ENCODE measurements around the gene XAGE5.

Gene XAGE5

GRCh38 chrX:52865343-52865998 lies 54.4 kb downstream of the XAGE5 start:
- CTCF ChIA-PET: interaction anchor here (0.6 kb wide), 1 partner anchor 520 kb away, joined by 7 read pairs; no protein-coding TSS in a partner anchor
- H3K4me1 ChIP-seq (ENCODE audit: control insufficient read depth, insufficient read depth, low read length): no peaks in the 10 kb centered on the region
- H3K27ac ChIP-seq (ENCODE audit: extremely low read depth, low read depth, low read length): no peak overlapping the region
- H3K36me3 ChIP-seq (ENCODE audit: control insufficient read depth in 2 of 2, insufficient read depth in 1 of 2, low read length in 2 of 2): no peaks in the 10 kb centered on the region
- TF ChIP-seq ZNF214 (tag by site-specific recombination; IDR thresholded peaks at IDR 0.05; ENCODE audit: borderline replicate concordance): no peak
- no peak for TF ChIP-seq ZNF350 (tag by site-specific recombination; IDR thresholded peaks at IDR 0.05)
- no peak for TF ChIP-seq TSHZ1 (tag by site-specific recombination; IDR thresholded peaks at IDR 0.05; ENCODE audit: borderline replicate concordance)
- no peak for TF ChIP-seq ZNF776 (tag by site-specific recombination; IDR thresholded peaks at IDR 0.05; ENCODE audit: borderline replicate concordance)
- no peak for TF ChIP-seq ZNF133 (tag by site-specific recombination; IDR thresholded peaks at IDR 0.05)
- no peak for TF ChIP-seq ATF2 (tag by site-specific recombination; IDR thresholded peaks at IDR 0.05; ENCODE audit: low read depth)
- TF ChIP-seq ZSCAN18 (tag by site-specific recombination; IDR thresholded peaks at IDR 0.05): no peak
- no peak for TF ChIP-seq ZBTB7A (tag by site-specific recombination; IDR thresholded peaks at IDR 0.05; ENCODE audit: low read depth)
- no peak for TF ChIP-seq ZNF292 (tag by site-specific recombination; IDR thresholded peaks at IDR 0.05; ENCODE audit: borderline replicate concordance, low read depth)
- TF ChIP-seq ZFP41 (tag by site-specific recombination; IDR thresholded peaks at IDR 0.05; ENCODE audit: borderline replicate concordance): no peak
- no peak for TF ChIP-seq ZNF221 (tag by site-specific recombination; IDR thresholded peaks at IDR 0.05; ENCODE audit: borderline replicate concordance)
- TF ChIP-seq ZNF121 (tag by site-specific recombination; IDR thresholded peaks at IDR 0.05): no peak
- no peak for TF ChIP-seq ZNF501 (tag by site-specific recombination; IDR thresholded peaks at IDR 0.05)
- no peak for TF ChIP-seq ZNF600 (tag by site-specific recombination; IDR thresholded peaks at IDR 0.05)
- no peak for TF ChIP-seq ZNF645 (tag by site-specific recombination; IDR thresholded peaks at IDR 0.05)
- TF ChIP-seq ZSCAN4 (tag by site-specific recombination; IDR thresholded peaks at IDR 0.05): no peak
- TF ChIP-seq REPIN1 (tag by site-specific recombination; IDR thresholded peaks at IDR 0.05; ENCODE audit: low read depth): no peak
- no peak for TF ChIP-seq ZNF830 (tag by site-specific recombination; IDR thresholded peaks at IDR 0.05; ENCODE audit: low read depth)
- no peak for TF ChIP-seq KLF9 (tag by site-specific recombination; IDR thresholded peaks at IDR 0.05; ENCODE audit: low read depth)
- no peak for TF ChIP-seq ZNF513 (tag by site-specific recombination; IDR thresholded peaks at IDR 0.05)
- no peaks in the 10 kb centered on the region for H3K9me3 ChIP-seq (ENCODE audit: control insufficient read depth, insufficient read depth, low read depth, low read length)
- H3K4me3 ChIP-seq (ENCODE audit: low read depth, low read length): no peak overlapping the region
- POLR2A ChIA-PET: no interaction called here
